ENCODE results near the gene SMG6.

The SMG6 gene

DNA sequence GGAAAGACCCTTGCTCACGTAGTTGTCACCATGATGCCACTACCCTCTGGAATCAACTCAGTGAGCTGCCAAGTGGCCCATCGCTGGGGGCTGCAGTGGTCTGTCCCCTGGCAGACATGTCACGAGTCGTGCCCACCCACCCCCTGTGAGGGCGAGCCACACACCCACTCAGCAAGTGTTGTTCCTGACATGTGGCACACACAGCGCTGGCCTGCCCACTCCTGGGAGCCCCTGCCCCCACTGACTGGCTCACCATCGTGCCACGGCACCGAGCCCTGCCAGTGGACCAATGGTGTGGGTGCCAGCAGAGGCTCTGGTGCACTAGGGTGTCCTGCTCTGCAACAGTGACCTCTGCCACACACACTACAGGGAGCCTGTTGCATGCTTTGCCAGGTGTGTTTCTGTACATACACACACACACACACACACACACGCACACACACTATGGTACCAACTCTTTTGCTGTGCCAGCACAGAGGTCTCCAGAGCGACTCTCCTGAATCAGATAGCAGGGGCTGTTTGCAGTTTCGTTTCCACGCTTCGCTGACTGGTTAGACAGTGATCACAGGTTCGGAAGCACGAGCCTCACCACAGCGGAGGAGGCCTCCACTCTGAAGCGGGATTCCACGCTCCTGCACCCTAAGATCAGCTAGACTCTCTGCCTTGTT lies 286.2 kb downstream of the SMG6 start:
- ATAC-seq: no peak
- no peak for TF ChIP-seq RARB (CRISPR knock-in tag; IDR thresholded peaks at IDR 0.05)
- TF ChIP-seq, protein P1, sequence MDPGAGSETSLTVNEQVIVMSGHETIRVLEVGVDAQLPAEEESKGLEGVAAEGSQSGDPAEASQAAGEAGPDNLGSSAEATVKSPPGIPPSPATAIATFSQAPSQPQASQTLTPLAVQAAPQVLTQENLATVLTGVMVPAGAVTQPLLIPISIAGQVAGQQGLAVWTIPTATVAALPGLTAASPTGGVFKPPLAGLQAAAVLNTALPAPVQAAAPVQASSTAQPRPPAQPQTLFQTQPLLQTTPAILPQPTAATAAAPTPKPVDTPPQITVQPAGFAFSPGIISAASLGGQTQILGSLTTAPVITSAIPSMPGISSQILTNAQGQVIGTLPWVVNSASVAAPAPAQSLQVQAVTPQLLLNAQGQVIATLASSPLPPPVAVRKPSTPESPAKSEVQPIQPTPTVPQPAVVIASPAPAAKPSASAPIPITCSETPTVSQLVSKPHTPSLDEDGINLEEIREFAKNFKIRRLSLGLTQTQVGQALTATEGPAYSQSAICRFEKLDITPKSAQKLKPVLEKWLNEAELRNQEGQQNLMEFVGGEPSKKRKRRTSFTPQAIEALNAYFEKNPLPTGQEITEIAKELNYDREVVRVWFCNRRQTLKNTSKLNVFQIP (CRISPR knock-in tag; IDR thresholded peaks at IDR 0.05; ENCODE audit: borderline replicate concordance, low read depth): no peak

- TF ChIP-seq, protein P2, sequence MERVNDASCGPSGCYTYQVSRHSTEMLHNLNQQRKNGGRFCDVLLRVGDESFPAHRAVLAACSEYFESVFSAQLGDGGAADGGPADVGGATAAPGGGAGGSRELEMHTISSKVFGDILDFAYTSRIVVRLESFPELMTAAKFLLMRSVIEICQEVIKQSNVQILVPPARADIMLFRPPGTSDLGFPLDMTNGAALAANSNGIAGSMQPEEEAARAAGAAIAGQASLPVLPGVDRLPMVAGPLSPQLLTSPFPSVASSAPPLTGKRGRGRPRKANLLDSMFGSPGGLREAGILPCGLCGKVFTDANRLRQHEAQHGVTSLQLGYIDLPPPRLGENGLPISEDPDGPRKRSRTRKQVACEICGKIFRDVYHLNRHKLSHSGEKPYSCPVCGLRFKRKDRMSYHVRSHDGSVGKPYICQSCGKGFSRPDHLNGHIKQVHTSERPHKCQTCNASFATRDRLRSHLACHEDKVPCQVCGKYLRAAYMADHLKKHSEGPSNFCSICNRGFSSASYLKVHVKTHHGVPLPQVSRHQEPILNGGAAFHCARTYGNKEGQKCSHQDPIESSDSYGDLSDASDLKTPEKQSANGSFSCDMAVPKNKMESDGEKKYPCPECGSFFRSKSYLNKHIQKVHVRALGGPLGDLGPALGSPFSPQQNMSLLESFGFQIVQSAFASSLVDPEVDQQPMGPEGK (CRISPR knock-in tag; IDR thresholded peaks at IDR 0.05; ENCODE audit: borderline replicate concordance): no peak
- TF ChIP-seq ZFP3 (CRISPR knock-in tag; IDR thresholded peaks at IDR 0.05) (no peak), ZNF8 (CRISPR knock-in tag; IDR thresholded peaks at IDR 0.05) (no peak), RARB (CRISPR knock-in tag; IDR thresholded peaks at IDR 0.05) (no peak), ZNF70 (CRISPR knock-in tag; IDR thresholded peaks at IDR 0.05) (no peak), ESRRG (CRISPR knock-in tag; IDR thresholded peaks at IDR 0.05) (no peak), ARNTL (CRISPR knock-in tag; IDR thresholded peaks at IDR 0.05; ENCODE audit: borderline replicate concordance, low read depth) (no peak), GLIS3 (CRISPR knock-in tag; IDR thresholded peaks at IDR 0.05) (no peak), SNAI2 (CRISPR knock-in tag; IDR thresholded peaks at IDR 0.05) (no peak), ISL1 (CRISPR knock-in tag; IDR thresholded peaks at IDR 0.05) (no peak), ZNF565 (CRISPR knock-in tag; conservative IDR thresholded peaks at IDR 0.05; ENCODE audit: low read depth) (no peak)
- TF ChIP-seq, protein P1 (CRISPR knock-in tag; IDR thresholded peaks at IDR 0.05; ENCODE audit: borderline replicate concordance, low read depth): no peak
- TF ChIP-seq, protein P3, sequence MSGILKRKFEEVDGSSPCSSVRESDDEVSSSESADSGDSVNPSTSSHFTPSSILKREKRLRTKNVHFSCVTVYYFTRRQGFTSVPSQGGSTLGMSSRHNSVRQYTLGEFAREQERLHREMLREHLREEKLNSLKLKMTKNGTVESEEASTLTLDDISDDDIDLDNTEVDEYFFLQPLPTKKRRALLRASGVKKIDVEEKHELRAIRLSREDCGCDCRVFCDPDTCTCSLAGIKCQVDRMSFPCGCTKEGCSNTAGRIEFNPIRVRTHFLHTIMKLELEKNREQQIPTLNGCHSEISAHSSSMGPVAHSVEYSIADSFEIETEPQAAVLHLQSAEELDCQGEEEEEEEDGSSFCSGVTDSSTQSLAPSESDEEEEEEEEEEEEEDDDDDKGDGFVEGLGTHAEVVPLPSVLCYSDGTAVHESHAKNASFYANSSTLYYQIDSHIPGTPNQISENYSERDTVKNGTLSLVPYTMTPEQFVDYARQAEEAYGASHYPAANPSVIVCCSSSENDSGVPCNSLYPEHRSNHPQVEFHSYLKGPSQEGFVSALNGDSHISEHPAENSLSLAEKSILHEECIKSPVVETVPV (CRISPR knock-in tag; IDR thresholded peaks at IDR 0.05): no peak
- TF ChIP-seq, protein P4, sequence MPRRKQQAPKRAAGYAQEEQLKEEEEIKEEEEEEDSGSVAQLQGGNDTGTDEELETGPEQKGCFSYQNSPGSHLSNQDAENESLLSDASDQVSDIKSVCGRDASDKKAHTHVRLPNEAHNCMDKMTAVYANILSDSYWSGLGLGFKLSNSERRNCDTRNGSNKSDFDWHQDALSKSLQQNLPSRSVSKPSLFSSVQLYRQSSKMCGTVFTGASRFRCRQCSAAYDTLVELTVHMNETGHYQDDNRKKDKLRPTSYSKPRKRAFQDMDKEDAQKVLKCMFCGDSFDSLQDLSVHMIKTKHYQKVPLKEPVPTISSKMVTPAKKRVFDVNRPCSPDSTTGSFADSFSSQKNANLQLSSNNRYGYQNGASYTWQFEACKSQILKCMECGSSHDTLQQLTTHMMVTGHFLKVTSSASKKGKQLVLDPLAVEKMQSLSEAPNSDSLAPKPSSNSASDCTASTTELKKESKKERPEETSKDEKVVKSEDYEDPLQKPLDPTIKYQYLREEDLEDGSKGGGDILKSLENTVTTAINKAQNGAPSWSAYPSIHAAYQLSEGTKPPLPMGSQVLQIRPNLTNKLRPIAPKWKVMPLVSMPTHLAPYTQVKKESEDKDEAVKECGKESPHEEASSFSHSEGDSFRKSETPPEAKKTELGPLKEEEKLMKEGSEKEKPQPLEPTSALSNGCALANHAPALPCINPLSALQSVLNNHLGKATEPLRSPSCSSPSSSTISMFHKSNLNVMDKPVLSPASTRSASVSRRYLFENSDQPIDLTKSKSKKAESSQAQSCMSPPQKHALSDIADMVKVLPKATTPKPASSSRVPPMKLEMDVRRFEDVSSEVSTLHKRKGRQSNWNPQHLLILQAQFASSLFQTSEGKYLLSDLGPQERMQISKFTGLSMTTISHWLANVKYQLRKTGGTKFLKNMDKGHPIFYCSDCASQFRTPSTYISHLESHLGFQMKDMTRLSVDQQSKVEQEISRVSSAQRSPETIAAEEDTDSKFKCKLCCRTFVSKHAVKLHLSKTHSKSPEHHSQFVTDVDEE (CRISPR knock-in tag; IDR thresholded peaks at IDR 0.05): no peak
- no peak for ATAC-seq
Measured at GRCh38 chr17:2016494-2016893, 287.1 kb downstream of the SMG6 start.

- ATAC-seq: no peak
- TF ChIP-seq, protein P2 (CRISPR knock-in tag; IDR thresholded peaks at IDR 0.05; ENCODE audit: borderline replicate concordance): no peak
- TF ChIP-seq PPARA (CRISPR knock-in tag; IDR thresholded peaks at IDR 0.05; ENCODE audit: borderline replicate concordance): no peak
- TF ChIP-seq, protein P5, sequence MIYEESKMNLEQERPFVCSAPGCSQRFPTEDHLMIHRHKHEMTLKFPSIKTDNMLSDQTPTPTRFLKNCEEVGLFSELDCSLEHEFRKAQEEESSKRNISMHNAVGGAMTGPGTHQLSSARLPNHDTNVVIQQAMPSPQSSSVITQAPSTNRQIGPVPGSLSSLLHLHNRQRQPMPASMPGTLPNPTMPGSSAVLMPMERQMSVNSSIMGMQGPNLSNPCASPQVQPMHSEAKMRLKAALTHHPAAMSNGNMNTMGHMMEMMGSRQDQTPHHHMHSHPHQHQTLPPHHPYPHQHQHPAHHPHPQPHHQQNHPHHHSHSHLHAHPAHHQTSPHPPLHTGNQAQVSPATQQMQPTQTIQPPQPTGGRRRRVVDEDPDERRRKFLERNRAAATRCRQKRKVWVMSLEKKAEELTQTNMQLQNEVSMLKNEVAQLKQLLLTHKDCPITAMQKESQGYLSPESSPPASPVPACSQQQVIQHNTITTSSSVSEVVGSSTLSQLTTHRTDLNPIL (CRISPR knock-in tag; IDR thresholded peaks at IDR 0.05; ENCODE audit: low read depth): no peak
- no peak for TF ChIP-seq ZNF70 (CRISPR knock-in tag; IDR thresholded peaks at IDR 0.05)
- TF ChIP-seq CSDC2 (CRISPR knock-in tag; IDR thresholded peaks at IDR 0.05): no peak
- TF ChIP-seq BACH2 (CRISPR knock-in tag; IDR thresholded peaks at IDR 0.05; ENCODE audit: borderline replicate concordance): no peak
- TF ChIP-seq SNAI2 (CRISPR knock-in tag; IDR thresholded peaks at IDR 0.05): no peak
- TF ChIP-seq ZNF565 (CRISPR knock-in tag; conservative IDR thresholded peaks at IDR 0.05; ENCODE audit: low read depth): no peak
Measured at GRCh38 chr17:2015314-2015713, 288.3 kb downstream of the SMG6 start.
